WTC11 (cell line): ENCODE data around the gene ZNF74. TPM values are rescaled to one million over a fixed set of nuclear protein-coding genes. Genes with fewer than 3 reads are reported as not detected.

Source experiments
- ATAC-seq: fragments of 200-7000 bp; cut with Tn5 transposase; 2 replicates; pipeline ENCODE4 v1.10.0; 2021; ENCODE audit warnings: mild to moderate bottlenecking, moderate library complexity
- CTCF ChIA-PET: fragments of 300-600 bp; sonication (Branson Sonifier 250); formaldehyde crosslinking; loops from one replicate; lab custom pipeline; 2021; ENCODE audit warnings: antibody characterized with exemption; lab: Charles Lee
- POLR2A ChIA-PET: fragments of 350-600 bp; sonication (Branson Sonifier 250); formaldehyde crosslinking; loops from one replicate; lab custom pipeline; 2021; ENCODE audit warnings: antibody characterized with exemption; lab: Charles Lee
- DNase-seq: peaks from one replicate; pipeline ENCODE4 v3.0.0; 2021; ENCODE audit warnings: low spot score
- H3K27ac Mint-ChIP-seq: 2 replicates; pipeline ENCODE4 v1.8.0; 2021; ENCODE audit warnings: mixed read lengths
- H3K27me3 Mint-ChIP-seq: 2 replicates; pipeline ENCODE4 v1.8.0; 2021; ENCODE audit warnings: low read depth, mild to moderate bottlenecking, moderate library complexity, mixed read lengths
- H3K36me3 Mint-ChIP-seq: 2 replicates; pipeline ENCODE4 v1.8.0; 2021; ENCODE audit warnings: mixed read lengths
- H3K4me1 Mint-ChIP-seq: 2 replicates; pipeline ENCODE4 v1.8.0; 2022; ENCODE audit warnings: mixed read lengths
- H3K4me3 Mint-ChIP-seq: 2 replicates; pipeline ENCODE4 v1.8.0; 2021; ENCODE audit warnings: mild to moderate bottlenecking, moderate library complexity, mixed read lengths
- H3K9me3 Mint-ChIP-seq: 2 replicates; pipeline ENCODE4 v1.8.0; 2021; ENCODE audit warnings: mixed read lengths
- CBFB ChIP-seq: sonication (generic); formaldehyde crosslinking; IDR thresholded peaks from 2 replicates; pipeline ENCODE4 v1.8.1; 2022; ENCODE audit warnings: mild to moderate bottlenecking, low read depth, missing genetic modification reagents
- ERG ChIP-seq: fragments of 250-450 bp; sonication (Bioruptor Pico); IDR thresholded peaks from 2 replicates; pipeline ENCODE4 v1.8.0; 2021; ENCODE audit warnings: mild to moderate bottlenecking
- GABPB1 ChIP-seq: sonication (generic); formaldehyde crosslinking; IDR thresholded peaks from 2 replicates; pipeline ENCODE4 v1.8.1; 2023; ENCODE audit warnings: mild to moderate bottlenecking, missing genetic modification reagents
- HMGA2 ChIP-seq: fragments of 250-450 bp; sonication (Bioruptor Pico); IDR thresholded peaks from 2 replicates; pipeline ENCODE4 v1.4.0; 2021; ENCODE audit warnings: mild to moderate bottlenecking, moderate library complexity
- IRF1 ChIP-seq: sonication (generic); formaldehyde crosslinking; IDR thresholded peaks from 2 replicates; pipeline ENCODE4 v1.8.0; 2023; ENCODE audit warnings: missing genetic modification reagents
- JUN ChIP-seq: sonication (generic); formaldehyde crosslinking; IDR thresholded peaks from 2 replicates; pipeline ENCODE4 v1.8.0; 2023; ENCODE audit warnings: mild to moderate bottlenecking, missing genetic modification reagents
- KAT7 ChIP-seq: sonication (generic); formaldehyde crosslinking; IDR thresholded peaks from 2 replicates; pipeline ENCODE4 v1.8.1; 2023; ENCODE audit warnings: missing genetic modification reagents, mild to moderate bottlenecking, borderline replicate concordance
- MAX ChIP-seq: sonication (generic); formaldehyde crosslinking; IDR thresholded peaks from 2 replicates; pipeline ENCODE4 v1.8.0; 2022; ENCODE audit warnings: mild to moderate bottlenecking, missing genetic modification reagents
- NR2C2 ChIP-seq: sonication (generic); formaldehyde crosslinking; IDR thresholded peaks from 2 replicates; pipeline ENCODE4 v1.8.0; 2022; ENCODE audit warnings: mild to moderate bottlenecking, missing genetic modification reagents
- PRRX2 ChIP-seq: fragments of 250-450 bp; sonication (Bioruptor Pico); IDR thresholded peaks from 2 replicates; pipeline ENCODE4 v1.8.0; 2021; ENCODE audit warnings: mild to moderate bottlenecking
- ZNF121 ChIP-seq: sonication (generic); formaldehyde crosslinking; IDR thresholded peaks from 2 replicates; pipeline ENCODE4 v1.8.0; 2023; ENCODE audit warnings: missing genetic modification reagents
- ZNF263 ChIP-seq: sonication (generic); formaldehyde crosslinking; IDR thresholded peaks from 2 replicates; pipeline ENCODE4 v1.8.1; 2022; ENCODE audit warnings: low read depth, mild to moderate bottlenecking, moderate library complexity, missing genetic modification reagents
- ZNF317 ChIP-seq: sonication (generic); formaldehyde crosslinking; IDR thresholded peaks from 2 replicates; pipeline ENCODE4 v1.8.1; 2023; ENCODE audit warnings: low read depth, mild to moderate bottlenecking, moderate library complexity, missing genetic modification reagents, borderline replicate concordance
- ZNF416 ChIP-seq: fragments of 250-450 bp; sonication (Bioruptor Pico); IDR thresholded peaks from 2 replicates; pipeline ENCODE4 v1.9.0; 2021; ENCODE audit warnings: mild to moderate bottlenecking, inconsistent platforms
- ZNF423 ChIP-seq: fragments of 250-450 bp; sonication (Bioruptor Pico); IDR thresholded peaks from 2 replicates; pipeline ENCODE4 v2.1.2; 2022; ENCODE audit warnings: mild to moderate bottlenecking, moderate library complexity
- ZNF425 ChIP-seq: fragments of 250-450 bp; sonication (Bioruptor Pico); conservative IDR thresholded peaks from 2 replicates; pipeline ENCODE4 v1.9.0; 2021; ENCODE audit warnings: mild to moderate bottlenecking
- total RNA-seq: library from RNA; stranded (reverse); gene quantifications from 3 replicates; pipeline ENCODE4 v1.2.3, GENCODE V29; 2021
- TF ChIP-seq, protein P1 (sequence below): sonication (generic); formaldehyde crosslinking; IDR thresholded peaks from 2 replicates; pipeline ENCODE4 v1.8.1; 2023; ENCODE audit warnings: mild to moderate bottlenecking, missing genetic modification reagents
- TF ChIP-seq, protein P2 (sequence below): sonication (generic); formaldehyde crosslinking; IDR thresholded peaks from 2 replicates; pipeline ENCODE4 v1.8.0; 2022; ENCODE audit warnings: mild to moderate bottlenecking, missing genetic modification reagents
- TF ChIP-seq, protein P3 (sequence below): fragments of 250-450 bp; sonication (Bioruptor Pico); IDR thresholded peaks from 2 replicates; pipeline ENCODE4 v1.9.0; 2021; ENCODE audit warnings: mild to moderate bottlenecking
- TF ChIP-seq, protein P4 (sequence below): sonication (generic); formaldehyde crosslinking; IDR thresholded peaks from 2 replicates; pipeline ENCODE4 v1.8.1; 2023; ENCODE audit warnings: mild to moderate bottlenecking, missing genetic modification reagents

The ZNF74 gene
- total RNA-seq, 1 experiment from 2014 or later, result 62.8 TPM

DNA sequence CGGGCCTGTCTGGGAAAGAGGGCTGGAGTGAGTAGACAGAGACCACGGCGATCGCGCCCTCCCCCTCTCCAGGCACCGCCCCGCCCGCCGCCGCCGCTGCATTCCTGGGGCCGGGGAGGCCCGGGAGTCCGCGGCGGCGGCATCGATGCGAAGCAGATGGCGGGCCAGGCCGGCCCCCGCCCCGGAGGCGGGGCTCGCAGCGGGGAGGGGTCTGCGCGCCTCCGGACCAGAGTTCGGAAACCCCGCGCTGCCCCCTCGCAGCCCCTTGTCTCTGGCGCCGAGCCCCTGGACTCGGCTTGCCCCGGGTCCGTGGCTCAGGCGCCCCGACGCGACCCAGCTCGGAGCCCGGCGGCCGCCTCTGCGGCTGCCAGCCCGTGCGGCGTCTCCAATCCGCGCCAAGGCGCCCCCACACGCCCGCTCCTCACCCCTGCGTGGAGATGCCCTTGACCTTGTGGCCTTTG, 42.4 kb downstream of the ZNF74 start:
- CTCF ChIA-PET, result interaction anchor here (5.7 kb wide), 1 partner anchor 18 kb away, joined by 31 read pairs; no protein-coding TSS in a partner anchor
- Mint-ChIP-seq H3K4me3 (peak overlapping the region; percentile 92), H3K9me3 (no peaks in the 10 kb centered on the region), H3K36me3 (no peaks in the 10 kb centered on the region), H3K4me1 (peaks cover 27% of the 10 kb centered on the region), H3K27ac (no peak overlapping the region)
- DNase-seq, result peak; percentile 70
- peak; percentile 4; the same call in 1 of the 2 replicates for ATAC-seq
- TF ChIP-seq ZNF416 (CRISPR knock-in tag) (no peak), HMGA2 (no peak), ZNF263 (CRISPR knock-in tag) (no peak), PRRX2 (CRISPR knock-in tag) (no peak)
- TF ChIP-seq, all 79 proteins: peak for 0
- POLR2A ChIA-PET, result interaction anchor here (0.6 kb wide), 1 partner anchor 17 kb away, joined by 4 read pairs; no protein-coding TSS in a partner anchor
- H3K27me3 Mint-ChIP-seq, result peaks cover 67% of the 10 kb centered on the region

DNA sequence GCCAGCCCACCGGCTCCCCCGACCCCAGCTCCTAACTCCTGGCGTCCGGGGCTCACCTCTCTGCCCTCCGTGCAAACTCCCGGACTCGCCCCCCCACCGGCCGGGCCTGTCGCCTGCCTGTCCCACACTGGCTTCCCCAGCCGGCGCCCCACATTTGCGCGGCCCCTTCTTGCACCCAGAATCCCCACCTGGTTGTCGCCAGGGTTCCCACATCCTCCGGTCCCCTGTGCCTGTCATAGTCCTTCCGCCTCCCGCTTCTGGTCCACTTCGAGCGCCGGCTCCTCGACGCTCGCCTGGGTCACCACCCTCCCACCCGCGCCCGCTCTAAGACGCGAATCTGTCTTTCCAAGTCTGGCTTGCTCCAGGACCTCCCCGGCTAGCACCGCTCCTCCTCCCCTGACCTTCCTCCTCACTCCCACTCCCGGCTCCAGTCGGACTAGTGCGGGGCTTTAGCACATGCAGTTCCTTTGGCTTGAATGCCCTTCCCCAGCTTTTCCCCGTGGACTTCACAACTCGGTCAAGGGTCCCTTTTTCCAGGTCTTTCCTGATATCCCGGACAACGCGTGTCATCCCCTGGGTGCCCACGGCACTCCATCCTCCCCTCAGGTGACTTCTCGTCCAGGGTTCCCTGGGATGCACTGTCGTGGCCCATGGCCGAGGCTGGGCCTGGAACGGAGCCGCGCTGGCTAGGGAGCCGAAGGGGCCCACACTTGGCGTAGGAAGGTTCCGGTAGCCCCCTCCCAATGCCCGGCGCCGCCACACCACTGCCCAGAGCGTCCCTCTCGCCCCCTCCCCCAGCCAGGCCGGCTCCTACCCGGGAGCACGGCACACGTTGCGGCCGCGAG, 43.0 kb downstream of the ZNF74 start:
- no peaks in the 10 kb centered on the region for H3K36me3 Mint-ChIP-seq
- ChIA-PET CTCF (interaction anchor here (5.7 kb wide), 1 partner anchor 19 kb away, joined by 31 read pairs; no protein-coding TSS in a partner anchor), POLR2A (interaction anchor here (0.6 kb wide), 1 partner anchor 54 kb away, joined by 6 read pairs; no protein-coding TSS in a partner anchor)
- no peak overlapping the region for H3K27ac Mint-ChIP-seq
- H3K27me3 Mint-ChIP-seq, result peaks cover 61% of the 10 kb centered on the region
- ATAC-seq, result peak; percentile 9
- TF ChIP-seq CBFB (CRISPR knock-in tag) (no peak), MAX (CRISPR knock-in tag) (0 out of 2 replicates have a peak, but pooled peaks have one; percentile 29), ZNF423 (no peak), NR2C2 (no peak), ZNF425 (CRISPR knock-in tag) (no peak), ZNF317 (CRISPR knock-in tag) (no peak), KAT7 (0 out of 2 replicates have a peak, but pooled peaks have one; percentile 61), IRF1 (CRISPR knock-in tag) (peak; percentile 74; the same call in 1 of the 2 replicates), ERG (CRISPR knock-in tag) (no peak), JUN (CRISPR knock-in tag) (no peak), ZNF121 (CRISPR knock-in tag) (peak; percentile 86), GABPB1 (CRISPR knock-in tag) (0 out of 2 replicates have a peak, but pooled peaks have one; percentile 31)
- TF ChIP-seq, protein P1, sequence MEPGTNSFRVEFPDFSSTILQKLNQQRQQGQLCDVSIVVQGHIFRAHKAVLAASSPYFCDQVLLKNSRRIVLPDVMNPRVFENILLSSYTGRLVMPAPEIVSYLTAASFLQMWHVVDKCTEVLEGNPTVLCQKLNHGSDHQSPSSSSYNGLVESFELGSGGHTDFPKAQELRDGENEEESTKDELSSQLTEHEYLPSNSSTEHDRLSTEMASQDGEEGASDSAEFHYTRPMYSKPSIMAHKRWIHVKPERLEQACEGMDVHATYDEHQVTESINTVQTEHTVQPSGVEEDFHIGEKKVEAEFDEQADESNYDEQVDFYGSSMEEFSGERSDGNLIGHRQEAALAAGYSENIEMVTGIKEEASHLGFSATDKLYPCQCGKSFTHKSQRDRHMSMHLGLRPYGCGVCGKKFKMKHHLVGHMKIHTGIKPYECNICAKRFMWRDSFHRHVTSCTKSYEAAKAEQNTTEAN (CRISPR knock-in tag), result no peak
- TF ChIP-seq, protein P2, sequence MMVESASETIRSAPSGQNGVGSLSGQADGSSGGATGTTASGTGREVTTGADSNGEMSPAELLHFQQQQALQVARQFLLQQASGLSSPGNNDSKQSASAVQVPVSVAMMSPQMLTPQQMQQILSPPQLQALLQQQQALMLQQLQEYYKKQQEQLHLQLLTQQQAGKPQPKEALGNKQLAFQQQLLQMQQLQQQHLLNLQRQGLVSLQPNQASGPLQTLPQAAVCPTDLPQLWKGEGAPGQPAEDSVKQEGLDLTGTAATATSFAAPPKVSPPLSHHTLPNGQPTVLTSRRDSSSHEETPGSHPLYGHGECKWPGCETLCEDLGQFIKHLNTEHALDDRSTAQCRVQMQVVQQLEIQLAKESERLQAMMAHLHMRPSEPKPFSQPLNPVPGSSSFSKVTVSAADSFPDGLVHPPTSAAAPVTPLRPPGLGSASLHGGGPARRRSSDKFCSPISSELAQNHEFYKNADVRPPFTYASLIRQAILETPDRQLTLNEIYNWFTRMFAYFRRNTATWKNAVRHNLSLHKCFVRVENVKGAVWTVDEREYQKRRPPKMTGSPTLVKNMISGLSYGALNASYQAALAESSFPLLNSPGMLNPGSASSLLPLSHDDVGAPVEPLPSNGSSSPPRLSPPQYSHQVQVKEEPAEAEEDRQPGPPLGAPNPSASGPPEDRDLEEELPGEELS (CRISPR knock-in tag), result peak; percentile 42; the same call in 1 of the 2 replicates
- TF ChIP-seq, protein P3, sequence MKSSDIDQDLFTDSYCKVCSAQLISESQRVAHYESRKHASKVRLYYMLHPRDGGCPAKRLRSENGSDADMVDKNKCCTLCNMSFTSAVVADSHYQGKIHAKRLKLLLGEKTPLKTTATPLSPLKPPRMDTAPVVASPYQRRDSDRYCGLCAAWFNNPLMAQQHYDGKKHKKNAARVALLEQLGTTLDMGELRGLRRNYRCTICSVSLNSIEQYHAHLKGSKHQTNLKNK (CRISPR knock-in tag), result no peak
- TF ChIP-seq, protein P4, sequence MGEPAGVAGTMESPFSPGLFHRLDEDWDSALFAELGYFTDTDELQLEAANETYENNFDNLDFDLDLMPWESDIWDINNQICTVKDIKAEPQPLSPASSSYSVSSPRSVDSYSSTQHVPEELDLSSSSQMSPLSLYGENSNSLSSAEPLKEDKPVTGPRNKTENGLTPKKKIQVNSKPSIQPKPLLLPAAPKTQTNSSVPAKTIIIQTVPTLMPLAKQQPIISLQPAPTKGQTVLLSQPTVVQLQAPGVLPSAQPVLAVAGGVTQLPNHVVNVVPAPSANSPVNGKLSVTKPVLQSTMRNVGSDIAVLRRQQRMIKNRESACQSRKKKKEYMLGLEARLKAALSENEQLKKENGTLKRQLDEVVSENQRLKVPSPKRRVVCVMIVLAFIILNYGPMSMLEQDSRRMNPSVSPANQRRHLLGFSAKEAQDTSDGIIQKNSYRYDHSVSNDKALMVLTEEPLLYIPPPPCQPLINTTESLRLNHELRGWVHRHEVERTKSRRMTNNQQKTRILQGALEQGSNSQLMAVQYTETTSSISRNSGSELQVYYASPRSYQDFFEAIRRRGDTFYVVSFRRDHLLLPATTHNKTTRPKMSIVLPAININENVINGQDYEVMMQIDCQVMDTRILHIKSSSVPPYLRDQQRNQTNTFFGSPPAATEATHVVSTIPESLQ (CRISPR knock-in tag), result no peak
- TF ChIP-seq, all 79 proteins: peak for 6
- Mint-ChIP-seq H3K4me1 (peaks cover 26% of the 10 kb centered on the region), H3K9me3 (no peaks in the 10 kb centered on the region), H3K4me3 (peak overlapping the region; percentile 92)
- no peak for DNase-seq
